ENCODE measurements around the gene SRRD.

The SRRD gene

GRCh38 chr22:26470807-26471206, 12.9 kb upstream of the SRRD start:
- H3K27ac ChIP-seq, result no peak overlapping the region
- TF ChIP-seq CTCF (conservative IDR thresholded peaks at IDR 0.05; ENCODE audit: low read depth, low read length), result no peak
- no peak overlapping the region for H3K4me2 ChIP-seq
- no peaks in the 10 kb centered on the region for H3K27me3 ChIP-seq (ENCODE audit: insufficient read depth, low read depth)
- H3K4me3 ChIP-seq (IDR thresholded peaks at IDR 0.05; ENCODE audit: insufficient read depth, low read depth, low read length), result no peak overlapping the region
- H3K4me1 ChIP-seq (ENCODE audit: low read depth, poor library complexity, severe bottlenecking), result peaks cover 11% of the 10 kb centered on the region
- no peak overlapping the region for H2AFZ ChIP-seq (ENCODE audit: low read depth)
- H3K9ac ChIP-seq, result no peak overlapping the region
- no peaks in the 10 kb centered on the region for H3K79me2 ChIP-seq (ENCODE audit: insufficient read depth, low read depth)
- no peaks in the 10 kb centered on the region for H4K20me1 ChIP-seq (ENCODE audit: insufficient read depth)
- H3K36me3 ChIP-seq (ENCODE audit: insufficient read depth), result no peaks in the 10 kb centered on the region

GRCh38 chr22:26471522-26471921, 12.2 kb upstream of the SRRD start:
- no peak for TF ChIP-seq CTCF (conservative IDR thresholded peaks at IDR 0.05; ENCODE audit: low read depth, low read length)
- Histone ChIP-seq H3K36me3 (ENCODE audit: insufficient read depth) (no peaks in the 10 kb centered on the region), H3K4me3 (IDR thresholded peaks at IDR 0.05; ENCODE audit: insufficient read depth, low read depth, low read length) (no peak overlapping the region), H4K20me1 (ENCODE audit: insufficient read depth) (no peaks in the 10 kb centered on the region), H3K4me2 (no peak overlapping the region), H3K79me2 (ENCODE audit: insufficient read depth, low read depth) (no peaks in the 10 kb centered on the region), H3K27me3 (ENCODE audit: insufficient read depth, low read depth) (no peaks in the 10 kb centered on the region), H2AFZ (ENCODE audit: low read depth) (no peak overlapping the region), H3K9ac (no peak overlapping the region), H3K27ac (no peak overlapping the region), H3K4me1 (ENCODE audit: low read depth, poor library complexity, severe bottlenecking) (peaks cover 11% of the 10 kb centered on the region)

- Histone ChIP-seq H3K36me3 (ENCODE audit: insufficient read depth) (no peaks in the 10 kb centered on the region), H2AFZ (ENCODE audit: low read depth) (no peak overlapping the region), H4K20me1 (ENCODE audit: insufficient read depth) (no peaks in the 10 kb centered on the region), H3K9ac (no peak overlapping the region), H3K4me1 (ENCODE audit: low read depth, poor library complexity, severe bottlenecking) (peaks cover 11% of the 10 kb centered on the region), H3K27me3 (ENCODE audit: insufficient read depth, low read depth) (no peaks in the 10 kb centered on the region), H3K27ac (no peak overlapping the region), H3K4me3 (IDR thresholded peaks at IDR 0.05; ENCODE audit: insufficient read depth, low read depth, low read length) (no peak overlapping the region), H3K79me2 (ENCODE audit: insufficient read depth, low read depth) (no peaks in the 10 kb centered on the region), H3K4me2 (no peak overlapping the region; the same call in 1 of the 2 replicates)
- no peak for TF ChIP-seq CTCF (conservative IDR thresholded peaks at IDR 0.05; ENCODE audit: low read depth, low read length)
Measured at GRCh38 chr22:26474682-26475081, 9.0 kb upstream of the SRRD start.

- no peaks in the 10 kb centered on the region for H3K27me3 ChIP-seq (ENCODE audit: insufficient read depth, low read depth)
- H3K9ac ChIP-seq, result no peak overlapping the region
- H3K36me3 ChIP-seq (ENCODE audit: insufficient read depth), result no peaks in the 10 kb centered on the region
- H4K20me1 ChIP-seq (ENCODE audit: insufficient read depth), result no peaks in the 10 kb centered on the region
- H3K4me2 ChIP-seq, result no peak overlapping the region
- no peak overlapping the region for H2AFZ ChIP-seq (ENCODE audit: low read depth)
- TF ChIP-seq CTCF (conservative IDR thresholded peaks at IDR 0.05; ENCODE audit: low read depth, low read length), result no peak
- peaks cover 21% of the 10 kb centered on the region for H3K4me1 ChIP-seq (ENCODE audit: low read depth, poor library complexity, severe bottlenecking)
- no peak overlapping the region for H3K4me3 ChIP-seq (IDR thresholded peaks at IDR 0.05; ENCODE audit: insufficient read depth, low read depth, low read length)
- peaks cover 4% of the 10 kb centered on the region; the same call in 1 of the 2 replicates for H3K79me2 ChIP-seq (ENCODE audit: insufficient read depth, low read depth)
- no peak overlapping the region for H3K27ac ChIP-seq
Measured at GRCh38 chr22:26476705-26477340, 6.9 kb upstream of the SRRD start.
